Renal cortex interstitium (tissue), 15 donors: Measurements from ENCODE around the gene SPATA6. TPM values are rescaled to one million over a fixed set of nuclear protein-coding genes. Genes with fewer than 3 reads are reported as not detected.
"Not testable (repeated sequence)": the region's sequence is repeated elsewhere in the genome, so short reads cannot be mapped to it uniquely, and the experiment has no call there.

Experiments
- DNase-seq, 11 donors: peaks; one replicate each; pipeline ENCODE4 v3.0.0-alpha.2; 2013; ENCODE audit warnings: low read depth in 9 of 11, low spot score in 4 of 11; ENCODE audit errors: extremely low read depth in 1 of 11
- long read RNA-seq, 16 experiments: transcript quantifications; one replicate each; lab custom pipeline, GENCODE V29; 2026
- polyA plus RNA-seq, 3 donors: library from polyadenylated mRNA; unstranded; fragments of 120-200 nt; gene quantifications; one replicate each; pipeline ENCODE4 v1.2.1, GENCODE V29; 2013; ENCODE audit not compliant: insufficient read length in 3 of 3

SPATA6 gene
- polyA plus RNA-seq = 10 to 100 TPM; 14.5 to 19.5 (median 18.5) TPM
- long read RNA-seq, donor 1, full-length matches to known transcripts = 4 of 4 reads
- long read RNA-seq, donor 1, partial matches to known transcripts = 0 of 4 reads
- long read RNA-seq, donor 1, other reads (novel, unspliced or antisense) = 0 of 4 reads
- long read RNA-seq, donor 2, partial matches to known transcripts = 0 of 1 reads
- long read RNA-seq, donor 2, other reads (novel, unspliced or antisense) = 0 of 1 reads
- long read RNA-seq, donor 3 = 0 reads
- long read RNA-seq, donor 4, full-length matches to known transcripts = 1 of 8 reads
- long read RNA-seq, donor 4, partial matches to known transcripts = 7 of 8 reads
- long read RNA-seq, donor 4, other reads (novel, unspliced or antisense) = 0 of 8 reads
- long read RNA-seq, donor 5 = 0 reads
- long read RNA-seq, donor 6, partial matches to known transcripts = 0 of 2 reads
- long read RNA-seq, donor 6, other reads (novel, unspliced or antisense) = 0 of 2 reads
- long read RNA-seq, donor 7 = 0 reads
- long read RNA-seq, donor 8, partial matches to known transcripts = 0 of 1 reads
- long read RNA-seq, donor 8, other reads (novel, unspliced or antisense) = 0 of 1 reads
- long read RNA-seq, donor 9, partial matches to known transcripts = 0 of 1 reads
- long read RNA-seq, donor 9, other reads (novel, unspliced or antisense) = 0 of 1 reads
- long read RNA-seq, donor 10, full-length matches to known transcripts = 2 of 2 reads
- long read RNA-seq, donor 10, partial matches to known transcripts = 0 of 2 reads
- long read RNA-seq, donor 10, other reads (novel, unspliced or antisense) = 0 of 2 reads
- long read RNA-seq, donor 11, partial matches to known transcripts = 0 of 1 reads
- long read RNA-seq, donor 11, other reads (novel, unspliced or antisense) = 0 of 1 reads
- long read RNA-seq, donor 12, partial matches to known transcripts = 0 of 1 reads
- long read RNA-seq, donor 12, other reads (novel, unspliced or antisense) = 0 of 1 reads
- long read RNA-seq, donor 13, full-length matches to known transcripts = 1 of 1 reads
- long read RNA-seq, donor 13, partial matches to known transcripts = 0 of 1 reads
- long read RNA-seq, donor 13, other reads (novel, unspliced or antisense) = 0 of 1 reads
- long read RNA-seq, donor 14 = 0 reads
- long read RNA-seq, donor 15 = 0 reads
- long read RNA-seq, donor 16, full-length matches to known transcripts = 3 of 3 reads
- long read RNA-seq, donor 16, partial matches to known transcripts = 0 of 3 reads
- long read RNA-seq, donor 16, other reads (novel, unspliced or antisense) = 0 of 3 reads

DNA sequence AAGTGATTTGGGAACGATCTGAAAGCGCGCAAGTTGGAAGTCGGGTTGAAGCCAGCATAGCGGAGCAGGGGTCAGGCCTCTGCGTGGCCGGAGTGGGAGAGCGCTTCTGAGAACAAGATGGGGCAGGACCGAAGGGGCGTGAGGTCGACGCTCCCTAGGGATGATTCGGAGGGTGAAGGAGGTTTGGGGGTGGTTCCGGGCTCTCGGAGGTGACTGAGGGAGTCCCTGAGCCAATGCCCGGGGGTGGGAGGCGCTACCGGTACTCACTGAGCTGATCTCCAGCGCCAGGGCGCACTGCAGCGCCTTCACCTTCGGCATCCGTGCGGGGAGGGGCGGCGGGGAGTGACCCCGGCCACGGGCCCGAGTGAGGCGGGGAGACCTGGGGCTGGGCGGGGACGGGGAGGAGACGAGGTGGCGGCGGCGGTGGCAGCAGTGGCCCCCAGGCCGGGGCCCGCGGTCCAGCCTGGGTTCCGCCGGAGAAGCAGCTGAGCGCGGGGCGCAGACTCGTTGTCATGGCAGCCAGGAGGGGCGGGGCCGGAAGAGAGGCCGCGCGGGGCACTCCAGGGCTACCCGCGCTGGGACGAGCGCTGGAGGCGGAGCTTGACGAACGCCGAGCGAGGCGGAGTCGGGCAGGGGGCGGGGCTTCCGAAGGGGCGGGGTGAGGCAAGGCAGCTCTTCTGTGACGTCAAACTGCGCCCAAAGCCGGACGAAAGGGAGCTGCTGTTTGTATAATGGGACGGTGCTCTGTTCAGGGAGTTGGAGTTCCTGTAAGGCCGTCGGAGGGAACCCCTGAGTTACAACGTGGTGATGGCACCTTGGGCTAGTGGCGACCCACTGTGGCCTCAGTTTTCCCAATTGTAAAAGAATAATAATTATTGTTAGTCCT is at the start of gene SPATA6:
SPATA6 (minus strand) TSS at position 514 of the 886 bp plus-strand sequence; CDS start at position 318, 196 bp downstream.
- DNase-seq = peak; percentile 83 to 97 (median 94)

DNA sequence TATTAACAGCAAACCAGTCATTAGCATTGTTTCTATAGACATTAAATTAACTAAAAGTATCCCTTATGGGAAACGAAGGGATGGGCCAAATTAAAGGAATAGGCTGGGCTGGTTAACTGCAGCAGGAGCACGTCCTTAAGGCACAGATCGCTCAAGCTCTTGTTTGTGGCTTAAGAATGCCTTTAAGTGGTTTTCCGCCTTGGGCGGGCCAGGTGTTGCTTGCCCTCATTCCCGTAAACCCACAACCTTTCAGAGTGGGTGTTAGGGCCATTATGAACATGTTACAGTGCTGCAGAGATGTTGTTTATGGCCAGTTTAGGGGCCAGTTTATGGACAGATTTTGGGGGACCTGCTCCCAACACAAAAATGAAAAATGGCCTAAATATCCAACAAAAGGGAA is 47.9 kb upstream of the SPATA6 start:
- not testable (repeated sequence) for DNase-seq

GRCh38 chr1:48506870-48507269 is 34.9 kb upstream of the SPATA6 start:
- DNase-seq = no peak

- no peak for DNase-seq
Observed at GRCh38 chr1:48500541-48501450, 28.8 kb upstream of the SPATA6 start.

DNA sequence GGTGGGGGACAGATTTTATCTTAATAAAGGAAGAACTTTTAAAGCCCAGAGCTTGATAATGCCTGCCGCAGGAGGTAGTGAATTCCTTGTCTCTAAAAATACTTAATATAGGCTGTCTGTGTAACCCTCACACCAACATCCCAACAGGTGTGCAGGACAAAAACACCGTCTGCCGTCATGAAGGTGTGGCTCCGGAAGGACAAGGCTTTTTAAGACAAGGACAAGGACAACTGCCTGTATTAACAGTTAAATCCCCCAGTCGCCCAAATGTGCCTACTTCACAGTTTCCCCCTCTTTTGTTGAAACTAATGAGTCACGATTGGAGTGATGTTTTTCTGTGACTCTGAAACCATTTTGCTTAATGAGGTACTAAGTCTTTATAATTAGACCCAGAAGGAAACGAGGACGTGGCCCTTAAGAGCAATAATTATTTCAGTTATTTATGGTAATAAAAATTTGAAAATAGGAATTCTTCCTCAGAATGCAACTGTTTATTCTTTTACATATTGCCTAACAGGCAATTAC is 27.3 kb upstream of the SPATA6 start:
- no peak for DNase-seq

- DNase-seq = peak in 10 of 11 donors; percentile 46 to 77 (median 58)
Observed at GRCh38 chr1:48498096-48498791, 26.2 kb upstream of the SPATA6 start.

- no peak for DNase-seq
Observed at GRCh38 chr1:48495911-48496310, 23.9 kb upstream of the SPATA6 start.

- DNase-seq = no peak
Observed at GRCh38 chr1:48495166-48495565, 23.2 kb upstream of the SPATA6 start.

DNA sequence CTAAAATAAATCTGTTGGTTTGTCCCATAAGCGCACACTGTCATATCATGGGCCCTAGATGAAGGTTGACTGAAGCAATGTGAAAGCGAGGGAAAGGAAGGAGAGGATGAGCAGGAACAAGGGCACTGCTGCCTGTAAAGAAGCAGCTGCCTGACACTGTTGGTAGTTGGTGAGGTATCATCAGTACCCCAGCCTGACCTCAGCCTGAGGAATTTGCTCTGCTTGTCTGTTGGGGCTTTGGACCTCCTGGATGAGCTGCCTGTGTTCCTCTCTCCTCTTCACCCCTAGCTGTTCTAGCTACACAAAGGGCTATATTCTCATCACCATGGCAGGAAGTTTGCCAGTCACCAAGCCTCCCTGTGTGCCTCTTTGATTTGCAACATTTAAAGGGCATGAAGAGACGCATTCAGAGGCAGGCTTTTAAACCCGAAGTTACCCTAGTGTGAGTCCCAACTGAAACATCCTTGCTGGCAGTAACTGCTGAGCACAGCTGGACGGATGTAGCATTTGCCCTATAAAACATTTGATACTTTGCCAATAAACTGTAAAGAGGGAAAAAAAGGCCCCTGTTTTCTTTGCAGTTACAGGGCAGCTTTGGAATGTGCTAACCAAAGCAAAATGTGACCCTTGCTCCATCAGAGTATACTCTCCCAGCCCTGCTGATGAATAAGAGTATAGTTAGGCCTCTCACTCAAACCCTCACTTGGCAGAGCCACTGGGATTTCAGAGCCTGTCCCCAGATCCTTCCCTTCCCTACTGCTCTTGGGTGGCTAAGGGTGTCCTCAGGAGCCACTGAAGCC is 22.2 kb upstream of the SPATA6 start:
- DNase-seq = peak in 4 of 11 donors; percentile 49 to 80 (median 60)

- no peak for DNase-seq
Observed at GRCh38 chr1:48493041-48493440, 21.0 kb upstream of the SPATA6 start.

DNA sequence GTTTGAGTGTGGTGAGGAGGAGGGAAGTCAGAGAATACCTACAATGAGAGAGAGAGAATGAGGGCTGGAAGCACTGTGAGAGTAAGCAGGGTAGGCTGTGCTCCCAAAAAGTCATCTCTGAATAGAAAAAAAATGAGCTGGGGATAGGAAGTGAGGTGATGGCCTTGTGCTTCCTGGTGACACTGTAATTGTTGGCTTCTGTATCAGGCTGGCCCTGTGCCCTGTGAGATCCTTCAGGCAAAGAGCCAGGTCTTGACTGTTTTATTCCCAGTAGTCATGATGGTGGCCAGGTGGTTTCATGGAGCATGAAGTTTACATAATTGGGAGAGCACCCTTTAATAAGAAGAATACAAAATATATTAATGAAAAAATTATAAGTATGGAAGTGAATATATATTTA is 20.4 kb upstream of the SPATA6 start:
- DNase-seq = no peak

GRCh38 chr1:48488721-48489120 is 16.7 kb upstream of the SPATA6 start:
- DNase-seq = no peak

GRCh38 chr1:48480504-48480903 is 8.5 kb upstream of the SPATA6 start:
- DNase-seq = no peak

DNA sequence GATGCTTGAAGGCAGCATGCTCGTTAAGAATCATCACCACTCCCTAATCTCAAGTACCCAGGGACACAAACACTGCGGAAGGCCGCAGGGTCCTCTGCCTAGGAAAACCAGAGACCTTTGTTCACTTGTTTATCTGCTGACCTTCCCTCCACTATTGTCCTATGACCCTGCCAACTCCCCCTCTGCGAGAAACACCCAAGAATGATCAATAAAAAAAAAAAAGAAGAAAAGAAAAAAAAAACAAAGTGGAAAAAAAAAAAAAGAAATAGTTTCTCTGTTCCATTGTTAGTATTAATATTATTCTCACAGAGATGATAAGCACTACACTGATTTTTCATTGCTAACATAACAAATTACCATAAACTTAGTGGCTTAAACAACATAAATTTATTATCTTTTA is 8.0 kb upstream of the SPATA6 start:
- not testable (repeated sequence) for DNase-seq

GRCh38 chr1:48472638-48473037 is 634 bp upstream of the SPATA6 start:
- DNase-seq = no peak
